Measurements from ENCODE around the gene ANKRD33B.

The ANKRD33B gene

DNA sequence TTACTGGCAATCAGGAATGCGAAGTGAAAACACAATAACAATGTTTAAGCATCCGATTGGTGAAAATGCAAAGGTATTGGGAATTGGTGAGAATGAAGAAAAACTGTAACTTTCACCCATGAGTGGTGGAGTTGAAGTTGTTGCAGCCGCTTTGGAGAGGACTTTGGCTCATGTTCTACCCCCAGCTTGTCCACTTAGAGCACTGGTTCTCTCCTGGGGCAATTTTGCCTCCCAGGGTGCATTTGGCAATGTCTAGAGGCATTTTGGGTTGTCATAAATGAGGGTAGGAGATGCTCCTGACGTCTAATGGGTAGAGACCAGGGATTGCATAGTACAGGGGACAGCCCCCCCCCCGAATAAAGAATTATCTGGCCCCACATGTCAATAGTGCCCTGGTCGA is 46.2 kb downstream of the ANKRD33B start:
- DNase-seq (ENCODE audit: low read depth): no peak
- no peak overlapping the region for H3K4me3 ChIP-seq (ENCODE audit: low read depth, low read length)
- TF ChIP-seq, protein P1, sequence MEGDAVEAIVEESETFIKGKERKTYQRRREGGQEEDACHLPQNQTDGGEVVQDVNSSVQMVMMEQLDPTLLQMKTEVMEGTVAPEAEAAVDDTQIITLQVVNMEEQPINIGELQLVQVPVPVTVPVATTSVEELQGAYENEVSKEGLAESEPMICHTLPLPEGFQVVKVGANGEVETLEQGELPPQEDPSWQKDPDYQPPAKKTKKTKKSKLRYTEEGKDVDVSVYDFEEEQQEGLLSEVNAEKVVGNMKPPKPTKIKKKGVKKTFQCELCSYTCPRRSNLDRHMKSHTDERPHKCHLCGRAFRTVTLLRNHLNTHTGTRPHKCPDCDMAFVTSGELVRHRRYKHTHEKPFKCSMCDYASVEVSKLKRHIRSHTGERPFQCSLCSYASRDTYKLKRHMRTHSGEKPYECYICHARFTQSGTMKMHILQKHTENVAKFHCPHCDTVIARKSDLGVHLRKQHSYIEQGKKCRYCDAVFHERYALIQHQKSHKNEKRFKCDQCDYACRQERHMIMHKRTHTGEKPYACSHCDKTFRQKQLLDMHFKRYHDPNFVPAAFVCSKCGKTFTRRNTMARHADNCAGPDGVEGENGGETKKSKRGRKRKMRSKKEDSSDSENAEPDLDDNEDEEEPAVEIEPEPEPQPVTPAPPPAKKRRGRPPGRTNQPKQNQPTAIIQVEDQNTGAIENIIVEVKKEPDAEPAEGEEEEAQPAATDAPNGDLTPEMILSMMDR (IDR thresholded peaks at IDR 0.05; ENCODE audit: low read depth, low read length, missing control alignments): no peak

DNA sequence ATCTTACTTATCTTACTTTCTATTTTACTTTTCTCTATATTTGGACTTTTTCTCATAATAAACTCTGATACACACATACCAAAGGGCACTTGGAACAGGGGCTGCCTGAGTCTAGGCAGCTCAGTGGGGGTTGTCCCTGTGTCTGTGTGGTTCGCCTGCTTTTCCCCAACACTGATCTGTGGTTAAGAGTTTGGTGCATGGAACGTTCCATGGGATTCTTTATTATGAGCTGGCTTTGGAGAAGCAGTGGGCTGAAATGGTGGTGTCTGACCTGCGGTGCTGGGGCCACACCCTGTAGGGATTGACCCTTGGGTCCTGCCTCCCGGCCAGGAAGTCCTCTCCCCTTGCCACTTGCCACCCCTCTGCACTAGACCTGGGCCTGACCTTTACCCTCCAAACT is 47.4 kb downstream of the ANKRD33B start:
- TF ChIP-seq, protein P1 (IDR thresholded peaks at IDR 0.05; ENCODE audit: low read depth, low read length, missing control alignments): no peak
- no peak overlapping the region for H3K4me3 ChIP-seq (ENCODE audit: low read depth, low read length)
- no peak for DNase-seq (ENCODE audit: low read depth)

DNA sequence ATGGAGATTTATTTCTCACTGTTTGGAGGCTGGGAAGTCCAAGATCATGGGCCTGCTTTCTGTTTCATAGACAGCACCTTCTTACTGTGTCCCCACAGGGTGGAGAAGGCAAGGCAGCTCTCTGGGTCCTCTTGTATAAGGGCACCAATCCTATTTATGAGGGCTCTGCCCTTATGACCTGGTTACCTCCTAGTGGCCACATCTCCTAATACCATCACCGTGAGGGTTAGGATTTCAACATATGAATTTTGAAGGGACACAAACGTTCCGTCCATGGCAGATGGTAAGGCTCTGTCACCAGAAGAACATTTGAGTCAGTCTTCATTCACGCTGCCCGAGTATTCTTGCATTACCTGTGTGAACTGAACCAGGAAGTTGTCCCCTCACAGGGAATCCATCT is 48.4 kb downstream of the ANKRD33B start:
- no peak overlapping the region for H3K4me3 ChIP-seq (ENCODE audit: low read depth, low read length)
- TF ChIP-seq, protein P1 (IDR thresholded peaks at IDR 0.05; ENCODE audit: low read depth, low read length, missing control alignments): peak; percentile 41
- no peak for DNase-seq (ENCODE audit: low read depth)

DNA sequence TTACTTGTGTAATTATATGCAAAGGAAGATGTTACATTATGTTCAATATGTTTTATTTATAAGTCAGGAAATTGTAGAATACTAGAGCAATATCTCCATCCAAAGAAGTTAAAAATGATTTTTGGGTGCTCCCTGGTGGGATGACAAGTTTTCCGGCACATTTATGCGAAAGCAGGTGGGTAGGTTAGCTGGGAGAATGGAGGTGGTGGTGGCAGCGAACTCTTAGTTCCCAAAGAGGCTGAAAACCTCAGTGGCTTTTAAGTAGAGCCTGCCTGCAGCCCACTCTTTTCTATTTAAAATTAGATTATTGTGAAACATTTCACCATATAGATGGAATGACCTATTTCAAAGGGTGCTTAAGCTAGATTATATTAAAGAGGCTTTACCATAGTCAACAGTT is 51.8 kb downstream of the ANKRD33B start:
- no peak overlapping the region for H3K4me3 ChIP-seq (ENCODE audit: low read depth, low read length)
- TF ChIP-seq, protein P1 (IDR thresholded peaks at IDR 0.05; ENCODE audit: low read depth, low read length, missing control alignments): no peak
- no peak for DNase-seq (ENCODE audit: low read depth)

DNA sequence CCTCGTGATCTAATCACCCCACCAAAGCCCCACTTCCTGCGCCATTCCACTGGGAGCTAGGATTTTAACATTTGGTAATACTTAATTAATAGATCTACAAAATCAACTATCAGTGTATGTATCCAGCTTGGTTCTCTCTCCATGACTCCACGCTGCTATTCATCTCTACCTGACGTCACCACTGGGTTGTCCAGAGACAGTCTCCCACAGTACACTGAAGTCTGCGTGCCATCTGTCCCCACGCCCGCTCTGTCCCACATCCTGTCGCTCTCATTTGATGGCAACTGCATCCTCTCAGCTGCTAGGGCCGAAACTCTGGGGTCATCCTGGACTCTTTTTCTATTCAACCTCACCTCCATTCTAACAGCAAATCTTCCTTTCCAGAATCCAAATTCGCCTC is 53.2 kb downstream of the ANKRD33B start:
- TF ChIP-seq, protein P1 (IDR thresholded peaks at IDR 0.05; ENCODE audit: low read depth, low read length, missing control alignments): no peak
- H3K4me3 ChIP-seq (ENCODE audit: low read depth, low read length): no peak overlapping the region
- no peak for DNase-seq (ENCODE audit: low read depth)

DNA sequence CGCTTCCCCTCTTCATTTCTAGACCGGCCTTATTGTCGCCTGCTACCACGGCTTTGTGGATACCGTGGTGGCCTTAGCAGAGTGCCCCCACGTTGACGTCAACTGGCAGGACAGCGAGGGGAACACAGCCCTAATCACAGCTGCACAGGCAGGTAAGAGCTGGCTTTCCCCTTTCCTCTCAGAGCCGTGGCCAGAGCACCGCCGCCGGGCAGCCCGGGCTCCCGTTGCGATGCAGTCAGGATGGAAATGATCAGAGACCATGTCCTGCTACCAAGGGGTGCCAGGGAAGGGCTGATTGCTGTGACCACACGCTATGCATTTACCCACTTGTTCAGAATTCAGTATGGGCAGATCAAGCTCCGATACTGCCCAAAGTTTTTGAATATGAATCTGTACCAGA is 54.4 kb downstream of the ANKRD33B start:
- TF ChIP-seq, protein P1 (IDR thresholded peaks at IDR 0.05; ENCODE audit: low read depth, low read length, missing control alignments): no peak
- no peak for DNase-seq (ENCODE audit: low read depth)
- H3K4me3 ChIP-seq (ENCODE audit: low read depth, low read length): no peak overlapping the region

DNA sequence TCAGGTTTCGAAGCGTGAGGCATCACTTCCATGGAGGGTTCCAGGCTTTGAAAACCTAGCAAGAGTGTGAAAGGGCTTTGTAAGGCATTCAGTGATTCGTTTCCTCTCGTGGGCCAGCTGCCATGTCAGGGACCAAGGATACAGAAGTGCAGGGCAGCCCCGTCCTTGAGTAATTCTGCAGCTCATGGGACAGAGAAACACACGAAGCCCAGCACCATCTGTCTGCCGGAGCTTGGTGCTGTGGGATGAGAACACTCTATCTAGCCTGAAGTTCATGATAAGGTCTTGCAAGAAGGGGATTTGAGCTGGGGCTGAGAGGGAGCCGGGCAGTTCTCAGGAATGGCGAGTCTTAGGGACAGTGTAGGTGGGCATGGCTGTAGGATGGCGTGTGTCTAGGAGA is 55.8 kb downstream of the ANKRD33B start:
- no peak overlapping the region for H3K4me3 ChIP-seq (ENCODE audit: low read depth, low read length)
- TF ChIP-seq, protein P1 (IDR thresholded peaks at IDR 0.05; ENCODE audit: low read depth, low read length, missing control alignments): no peak
- no peak for DNase-seq (ENCODE audit: low read depth)

Measured in GM12864 (cell line).